Activated naive CD4-positive, alpha-beta T cell treated with anti-CD3 and anti-CD28 coated beads for 36 hours (primary cell): ENCODE data around the gene NOP53. TPM values are rescaled to one million over a fixed set of nuclear protein-coding genes. Genes with fewer than 3 reads are reported as not detected.

ENCODE experiments used
- CTCF ChIA-PET: fragments of 350-600 bp; sonication (Branson Sonifier 250); formaldehyde crosslinking; loops from one replicate; lab custom pipeline; 2021; ENCODE audit warnings: antibody characterized with exemption; lab: Charles Lee
- DNase-seq: peaks from one replicate; pipeline ENCODE4 v3.0.0-alpha.2; 2020
- H3K27ac Mint-ChIP-seq: one replicate; pipeline ENCODE4 v1.8.0; 2021; ENCODE audit warnings: mild to moderate bottlenecking, mixed read lengths
- H3K27me3 Mint-ChIP-seq: one replicate; pipeline ENCODE4 v1.8.0; 2021; ENCODE audit warnings: low read depth, mixed read lengths
- H3K36me3 Mint-ChIP-seq: one replicate; pipeline ENCODE4 v1.8.0; 2021; ENCODE audit warnings: low read depth, mixed read lengths
- H3K4me1 Mint-ChIP-seq: one replicate; pipeline ENCODE4 v1.8.0; 2021; ENCODE audit warnings: low read depth, mixed read lengths
- H3K4me3 Mint-ChIP-seq: one replicate; pipeline ENCODE4 v1.8.0; 2021; ENCODE audit warnings: mild to moderate bottlenecking, moderate library complexity, mixed read lengths
- H3K9me3 Mint-ChIP-seq: one replicate; pipeline ENCODE4 v1.8.0; 2021; ENCODE audit warnings: mixed read lengths
- intact Hi-C: fragments of 100-400 bp; cut with micrococcal nuclease; formaldehyde crosslinking; loops from one replicate; pipeline ENCODE4 v1.15.1; 2023
- total RNA-seq, 2 experiments: library from RNA; stranded (reverse); gene quantifications; one replicate each; pipeline ENCODE4 v1.2.3, GENCODE V29; 2021

NOP53 gene
- total RNA-seq, result 100 to 1,000 TPM; 274 to 300 TPM

DNA sequence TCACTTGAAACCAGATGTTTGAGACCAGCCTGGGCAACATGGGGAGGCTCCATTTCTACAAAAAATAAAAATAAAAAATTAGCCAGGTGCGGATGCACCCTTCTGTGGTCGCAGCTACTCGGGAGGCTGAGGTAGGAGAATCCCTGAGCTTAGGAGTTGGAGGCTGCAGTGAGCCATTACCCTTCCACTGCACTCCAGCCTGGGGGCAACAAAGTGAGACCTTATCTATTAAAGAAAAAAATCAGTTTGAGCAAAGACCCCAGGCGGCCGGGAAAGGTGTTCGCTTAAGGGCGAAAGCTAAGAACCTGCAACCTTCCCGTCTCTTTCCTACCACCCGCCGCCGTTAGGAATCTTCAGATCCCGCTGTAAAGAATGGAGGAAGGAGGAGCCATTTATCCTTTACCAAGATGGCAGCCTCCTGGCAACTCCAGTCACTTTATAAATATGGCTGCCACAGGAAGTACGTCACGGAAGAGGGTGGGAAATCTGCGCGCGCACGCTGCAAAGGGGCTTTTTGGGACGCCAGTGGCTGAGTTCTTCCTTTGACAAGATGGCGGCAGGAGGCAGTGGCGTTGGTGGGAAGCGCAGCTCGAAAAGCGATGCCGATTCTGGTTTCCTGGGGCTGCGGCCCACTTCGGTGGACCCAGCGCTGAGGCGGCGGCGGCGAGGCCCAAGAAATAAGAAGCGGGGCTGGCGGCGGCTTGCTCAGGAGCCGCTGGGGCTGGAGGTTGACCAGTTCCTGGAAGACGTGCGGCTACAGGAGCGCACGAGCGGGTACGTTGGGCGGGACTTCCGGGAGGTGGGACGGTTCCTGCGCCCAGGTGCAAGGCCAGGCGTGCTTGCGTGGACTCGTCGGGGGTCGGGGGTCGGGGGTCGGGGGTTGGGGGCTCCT, at the start of gene NOP53:
TSS of gene NOP53 (plus strand) at position 537 of the 892 bp plus-strand sequence. CDS start at position 551, 14 bp downstream.
- peak within 1 kb of the TSS; percentile 100 for H3K27ac Mint-ChIP-seq
- CTCF ChIA-PET, result interaction anchor here (1.4 to 7.5 kb wide), 2 partner anchors 22 to 32 kb away, joined by 5 to 103 read pairs; partner anchors contain the start of gene EHD2
- peak within 1 kb of the TSS; percentile 99 for H3K4me3 Mint-ChIP-seq
- H3K27me3 Mint-ChIP-seq, result no peaks in the 10 kb centered on the region
- intact Hi-C loops, result loop anchor here (1.0 kb wide), 3 partner anchors 33 to 396 kb away; partner anchors contain the start of genes DHX34, KPTN and SELENOW
- DNase-seq, result peak; percentile 98
- peaks cover 56% of the 10 kb centered on the region for H3K4me1 Mint-ChIP-seq
- H3K9me3 Mint-ChIP-seq, result no peaks in the 10 kb centered on the region
- H3K36me3 Mint-ChIP-seq, result peaks cover 19% of the 10 kb centered on the region

GRCh38 chr19:47696635-47697034, 48.7 kb upstream of the NOP53 start:
- Mint-ChIP-seq H3K9me3 (no peaks in the 10 kb centered on the region), H3K27ac (no peak overlapping the region), H3K27me3 (no peaks in the 10 kb centered on the region), H3K4me1 (peaks cover 2% of the 10 kb centered on the region), H3K4me3 (no peak overlapping the region), H3K36me3 (no peaks in the 10 kb centered on the region)
- no peak for DNase-seq
- CTCF ChIA-PET, result interaction anchor here (1.1 kb wide), 1 partner anchor 10 kb away, joined by 3 read pairs; no protein-coding TSS in a partner anchor
- intact Hi-C loops, result loop anchor here (5.0 kb wide), 2 partner anchors 84 to 414 kb away; no protein-coding TSS in a partner anchor

GRCh38 chr19:47697863-47698609, 47.3 kb upstream of the NOP53 start:
- Mint-ChIP-seq H3K36me3 (peaks cover 2% of the 10 kb centered on the region), H3K27me3 (no peaks in the 10 kb centered on the region), H3K4me3 (no peak overlapping the region), H3K4me1 (peaks cover 2% of the 10 kb centered on the region), H3K27ac (no peak overlapping the region), H3K9me3 (no peaks in the 10 kb centered on the region)
- intact Hi-C loops, result loop anchor here (1.0 to 5.0 kb wide), 6 partner anchors 86 to 416 kb away; partner anchors contain the start of genes KPTN and NAPA
- CTCF ChIA-PET, result interaction anchor here (0.7 to 2.6 kb wide), 4 partner anchors 10 to 270 kb away, joined by 3 to 13 read pairs (median 5); partner anchors contain the start of gene EHD2
- DNase-seq, result peak; percentile 74

DNA sequence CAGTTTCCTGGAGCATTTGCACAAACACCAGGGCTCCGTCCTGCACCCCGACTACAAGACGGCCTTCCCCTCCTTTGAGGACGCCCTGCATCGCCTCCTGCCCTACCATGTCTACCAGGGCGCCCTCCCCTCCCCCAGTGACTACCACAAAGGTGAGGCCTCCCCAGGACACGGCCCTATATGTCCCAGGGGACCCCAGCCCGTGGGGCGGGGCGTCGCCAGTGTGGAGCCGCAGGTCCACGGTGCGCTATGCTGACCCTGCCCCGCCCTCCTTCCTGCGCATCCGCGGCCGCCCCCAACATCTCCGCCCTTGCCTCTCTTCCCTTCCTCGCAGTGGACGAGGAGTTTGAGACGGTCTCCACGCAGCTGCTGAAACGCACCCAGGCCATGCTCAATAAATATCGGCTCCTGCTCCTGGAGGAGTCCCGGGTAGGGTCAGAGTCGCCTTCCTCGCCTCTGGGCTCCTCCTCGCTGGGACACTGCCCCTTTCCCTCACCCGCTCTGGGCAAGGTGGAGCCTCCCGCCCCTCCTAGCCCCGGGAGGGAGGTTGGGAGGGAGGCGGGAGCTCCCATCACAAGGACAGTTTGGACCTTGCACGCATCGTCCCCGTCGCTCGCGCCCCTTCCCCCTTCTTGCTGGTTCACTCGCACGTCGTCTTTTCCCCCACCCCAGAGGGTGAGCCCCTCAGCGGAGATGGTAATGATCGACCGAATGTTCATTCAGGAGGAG, 46.6 kb upstream of the NOP53 start:
- H3K27me3 Mint-ChIP-seq, result no peaks in the 10 kb centered on the region
- peaks cover 2% of the 10 kb centered on the region for H3K36me3 Mint-ChIP-seq
- H3K9me3 Mint-ChIP-seq, result no peaks in the 10 kb centered on the region
- H3K4me3 Mint-ChIP-seq, result no peak overlapping the region
- no peak overlapping the region for H3K27ac Mint-ChIP-seq
- CTCF ChIA-PET, result interaction anchor here (0.7 to 2.6 kb wide), 11 partner anchors 8 to 265 kb away, joined by 3 to 13 read pairs (median 4); partner anchors contain the start of gene EHD2
- intact Hi-C loops, result loop anchor here (1.0 to 5.0 kb wide), 6 partner anchors 86 to 416 kb away; partner anchors contain the start of genes KPTN and NAPA
- H3K4me1 Mint-ChIP-seq, result peaks cover 2% of the 10 kb centered on the region
- no peak for DNase-seq

GRCh38 chr19:47699360-47699917, 45.9 kb upstream of the NOP53 start:
- intact Hi-C loops, result loop anchor here (2.0 to 5.0 kb wide), 5 partner anchors 87 to 417 kb away; partner anchors contain the start of genes KPTN and NAPA
- Mint-ChIP-seq H3K27me3 (no peaks in the 10 kb centered on the region), H3K27ac (no peak overlapping the region), H3K36me3 (peaks cover 2% of the 10 kb centered on the region), H3K4me1 (peaks cover 2% of the 10 kb centered on the region), H3K4me3 (no peak overlapping the region), H3K9me3 (no peaks in the 10 kb centered on the region)
- CTCF ChIA-PET, result interaction anchor here (0.6 to 2.6 kb wide), 15 partner anchors 8 to 271 kb away, joined by 3 to 13 read pairs (median 4); partner anchors contain the start of gene EHD2
- DNase-seq, result peak; percentile 66

DNA sequence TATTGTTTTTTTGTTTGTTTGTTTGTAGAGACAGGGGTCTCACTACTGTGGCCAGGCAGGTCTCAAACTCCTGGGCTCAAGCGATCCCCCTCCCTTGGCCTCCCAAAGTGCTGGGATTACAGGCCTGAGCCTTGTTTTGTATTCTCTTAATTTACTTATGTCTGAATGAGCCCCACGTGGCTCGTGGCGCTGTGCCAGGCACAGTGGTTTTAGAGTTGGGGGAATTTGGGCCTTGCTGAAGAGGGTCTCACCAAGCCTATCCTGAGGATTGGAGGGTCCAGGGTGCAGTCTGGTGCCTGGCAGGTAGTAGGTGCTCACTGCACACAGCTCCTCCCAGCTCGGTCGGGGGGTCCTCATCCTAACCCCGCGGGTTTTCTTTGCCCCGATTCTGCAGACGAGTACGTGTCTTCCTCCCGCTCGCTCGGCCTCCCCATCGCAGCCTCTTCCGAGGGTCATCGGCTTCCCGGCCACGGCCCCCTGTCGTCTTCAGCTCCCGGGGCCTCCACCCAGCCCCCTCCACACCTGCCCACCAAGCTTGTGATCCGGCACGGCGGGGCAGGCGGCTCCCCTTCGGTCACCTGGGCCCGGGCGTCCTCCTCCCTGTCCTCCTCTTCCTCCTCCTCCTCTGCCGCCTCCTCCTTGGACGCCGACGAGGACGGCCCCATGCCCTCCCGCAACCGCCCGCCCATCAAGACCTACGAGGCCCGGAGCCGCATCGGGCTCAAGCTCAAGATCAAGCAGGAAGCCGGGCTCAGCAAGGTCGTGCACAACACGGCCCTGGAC, 44.2 kb upstream of the NOP53 start:
- CTCF ChIA-PET, result interaction anchor here (2.5 kb wide), 1 partner anchor 264 kb away, joined by 6 read pairs; no protein-coding TSS in a partner anchor
- intact Hi-C loops, result no loop called here
- H3K36me3 Mint-ChIP-seq, result peaks cover 2% of the 10 kb centered on the region
- no peaks in the 10 kb centered on the region for H3K27me3 Mint-ChIP-seq
- H3K27ac Mint-ChIP-seq, result no peak overlapping the region
- H3K4me1 Mint-ChIP-seq, result peaks cover 2% of the 10 kb centered on the region
- H3K4me3 Mint-ChIP-seq, result no peak overlapping the region
- no peak for DNase-seq
- no peaks in the 10 kb centered on the region for H3K9me3 Mint-ChIP-seq

- Mint-ChIP-seq H3K4me1 (peaks cover 2% of the 10 kb centered on the region), H3K27me3 (no peaks in the 10 kb centered on the region), H3K36me3 (peaks cover 2% of the 10 kb centered on the region), H3K27ac (no peak overlapping the region), H3K4me3 (no peak overlapping the region), H3K9me3 (no peaks in the 10 kb centered on the region)
- CTCF ChIA-PET, result interaction anchor here (2.5 kb wide), 1 partner anchor 265 kb away, joined by 6 read pairs; no protein-coding TSS in a partner anchor
- DNase-seq, result no peak
- intact Hi-C loops, result no loop called here
Observed at GRCh38 chr19:47701717-47702552, 43.4 kb upstream of the NOP53 start.

DNA sequence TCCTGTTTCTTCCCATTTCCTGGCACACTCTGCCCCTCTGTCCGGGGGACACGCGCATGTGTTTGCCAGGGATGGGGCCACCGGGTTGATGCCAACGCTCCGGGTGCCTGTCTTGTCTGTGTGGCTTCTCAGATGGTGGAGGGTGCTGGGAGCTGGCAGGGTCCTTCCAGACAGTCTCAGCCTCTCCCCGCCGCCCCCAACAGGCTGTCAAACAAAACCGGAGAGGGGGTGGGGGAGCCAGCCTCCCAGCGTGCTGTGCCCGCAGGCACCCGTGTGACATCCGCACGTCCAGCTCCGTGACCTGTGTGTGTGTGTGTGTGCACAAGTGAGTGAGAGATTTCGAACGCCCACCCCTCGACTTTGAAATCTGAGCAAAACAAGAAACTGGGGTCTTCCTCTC, 42.7 kb upstream of the NOP53 start:
- CTCF ChIA-PET, result interaction anchor here (6.0 kb wide), 1 partner anchor 265 kb away, joined by 64 read pairs; no protein-coding TSS in a partner anchor
- Mint-ChIP-seq H3K4me3 (no peak overlapping the region), H3K27ac (no peak overlapping the region), H3K9me3 (no peaks in the 10 kb centered on the region), H3K36me3 (peaks cover 2% of the 10 kb centered on the region), H3K4me1 (peaks cover 5% of the 10 kb centered on the region), H3K27me3 (no peaks in the 10 kb centered on the region)
- DNase-seq, result no peak
- intact Hi-C loops, result no loop called here

- H3K36me3 Mint-ChIP-seq, result peaks cover 2% of the 10 kb centered on the region
- CTCF ChIA-PET, result interaction anchor here (0.6 to 6.0 kb wide), 2 partner anchors 87 to 266 kb away, joined by 3 to 64 read pairs; no protein-coding TSS in a partner anchor
- H3K27me3 Mint-ChIP-seq, result no peaks in the 10 kb centered on the region
- DNase-seq, result no peak
- peaks cover 4% of the 10 kb centered on the region for H3K4me1 Mint-ChIP-seq
- no peaks in the 10 kb centered on the region for H3K9me3 Mint-ChIP-seq
- no peak overlapping the region for H3K4me3 Mint-ChIP-seq
- no peak overlapping the region for H3K27ac Mint-ChIP-seq
- intact Hi-C loops, result no loop called here
Observed at GRCh38 chr19:47703301-47703700, 42.0 kb upstream of the NOP53 start.

DNA sequence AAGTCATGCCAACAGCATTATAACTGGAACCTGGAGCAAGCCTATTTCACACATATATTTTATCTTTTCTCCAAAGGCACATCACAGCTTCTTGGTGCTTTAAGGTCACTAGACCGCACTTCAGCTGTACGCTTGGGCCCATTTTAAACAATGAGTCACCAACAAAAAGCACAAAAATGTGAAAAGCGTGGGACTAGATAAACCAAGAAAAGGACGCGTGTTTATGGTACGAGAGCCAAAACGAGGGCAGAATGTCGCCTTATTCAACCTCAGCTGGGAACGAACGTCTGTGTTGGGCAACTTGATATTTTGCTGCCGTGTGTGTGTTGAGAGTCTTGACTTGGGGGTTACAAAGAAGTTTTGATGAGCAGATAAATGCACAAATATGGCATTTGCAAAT, 41.3 kb upstream of the NOP53 start:
- H3K27ac Mint-ChIP-seq, result no peak overlapping the region
- H3K4me1 Mint-ChIP-seq, result peaks cover 4% of the 10 kb centered on the region
- CTCF ChIA-PET, result interaction anchor here (1.7 to 6.0 kb wide), 2 partner anchors 39 to 267 kb away, joined by 3 to 64 read pairs; no protein-coding TSS in a partner anchor
- intact Hi-C loops, result no loop called here
- DNase-seq, result no peak
- H3K27me3 Mint-ChIP-seq, result no peaks in the 10 kb centered on the region
- no peaks in the 10 kb centered on the region for H3K9me3 Mint-ChIP-seq
- H3K4me3 Mint-ChIP-seq, result no peak overlapping the region
- peaks cover 2% of the 10 kb centered on the region for H3K36me3 Mint-ChIP-seq
